HEK293 (cell line): Measurements from ENCODE around the gene EPHA6.

Experiments used
- CTCF ChIA-PET: fragments of 350-600 bp; formaldehyde crosslinking; extraction: SDS; loops from one replicate; lab custom pipeline; 2021; ENCODE audit warnings: antibody characterized with exemption; lab: Yijun Ruan, JAX
- POLR2A ChIA-PET: fragments of 300-600 bp; formaldehyde crosslinking; extraction: SDS; loops from one replicate; lab custom pipeline; 2020; ENCODE audit warnings: antibody characterized with exemption, inconsistent platforms; lab: Yijun Ruan, JAX
- H3K27ac ChIP-seq: fragments of 200-500 bp; sonication (Bioruptor generic); 2 replicates; pipeline ENCODE4 v1.5.1; 2014; ENCODE audit warnings: low read depth, low read length, control low read depth, inconsistent platforms; ENCODE audit errors: extremely low read depth
- H3K36me3 ChIP-seq, 2 experiments: fragments of 200-500 bp in 1 of 2; sonication (Bioruptor generic) in 1 of 2; 1 replicate in 1 of 2; 2 replicates in 1 of 2; pipeline ENCODE4 v1.5.1; 2014 to 2017; ENCODE audit warnings: inconsistent platforms in 2 of 2, low read length in 2 of 2; ENCODE audit not compliant: control insufficient read depth in 2 of 2, insufficient read depth in 1 of 2
- H3K4me1 ChIP-seq: fragments of 200-500 bp; sonication (Bioruptor generic); 2 replicates; pipeline ENCODE4 v1.5.1; 2014; ENCODE audit warnings: mild to moderate bottlenecking, low read length, inconsistent platforms; ENCODE audit not compliant: control insufficient read depth, insufficient read depth
- H3K4me3 ChIP-seq: 2 replicates; pipeline ENCODE4 v1.5.1; 2011; ENCODE audit warnings: low read depth, mild to moderate bottlenecking, control low read depth, low read length, moderate library complexity
- H3K9me3 ChIP-seq: fragments of 200-500 bp; sonication (Bioruptor generic); 2 replicates; pipeline ENCODE4 v1.5.1; 2014; ENCODE audit warnings: low read depth, low read length, inconsistent platforms; ENCODE audit not compliant: control insufficient read depth, insufficient read depth
- EGR2 ChIP-seq: fragments of 450-650 bp; formaldehyde crosslinking; IDR thresholded peaks from 2 replicates; pipeline ENCODE4 v1.5.1; 2016; ENCODE audit warnings: low read depth, missing biosample characterization, missing genetic modification characterization
- REPIN1 ChIP-seq: fragments of 450-650 bp; formaldehyde crosslinking; IDR thresholded peaks from 2 replicates; pipeline ENCODE4 v1.5.1; 2017; ENCODE audit warnings: missing biosample characterization, missing genetic modification characterization, low read depth
- SETDB1 ChIP-seq: IDR thresholded peaks from one replicate; pipeline ENCODE4 v1.6.1; 2017; ENCODE audit warnings: mild to moderate bottlenecking, low read length, moderate library complexity, mixed read lengths; ENCODE audit not compliant: insufficient read length
- TRIM28 ChIP-seq: IDR thresholded peaks from 2 replicates; pipeline ENCODE4 v1.6.1; 2011; ENCODE audit warnings: low read length, control low read depth, borderline replicate concordance
- ZBTB1 ChIP-seq: fragments of 450-650 bp; formaldehyde crosslinking; IDR thresholded peaks from 2 replicates; pipeline ENCODE4 v1.5.1; 2016; ENCODE audit warnings: missing biosample characterization, missing genetic modification characterization
- ZFHX2 ChIP-seq: fragments of 450-650 bp; formaldehyde crosslinking; conservative IDR thresholded peaks from 2 replicates; pipeline ENCODE4 v1.5.1; 2016; ENCODE audit warnings: missing biosample characterization, missing genetic modification characterization
- ZIC2 ChIP-seq: fragments of 450-650 bp; formaldehyde crosslinking; IDR thresholded peaks from 2 replicates; pipeline ENCODE4 v1.5.1; 2016; ENCODE audit warnings: missing biosample characterization, missing genetic modification characterization
- ZNF10 ChIP-seq: fragments of 450-650 bp; formaldehyde crosslinking; IDR thresholded peaks from 2 replicates; pipeline ENCODE4 v1.5.1; 2017; ENCODE audit warnings: missing biosample characterization, missing genetic modification characterization
- ZNF140 ChIP-seq: fragments of 450-650 bp; formaldehyde crosslinking; IDR thresholded peaks from 2 replicates; pipeline ENCODE4 v1.5.1; 2016; ENCODE audit warnings: missing biosample characterization, missing genetic modification characterization
- ZNF174 ChIP-seq: fragments of 450-650 bp; formaldehyde crosslinking; IDR thresholded peaks from 2 replicates; pipeline ENCODE4 v1.5.0; 2017; ENCODE audit warnings: missing biosample characterization, mild to moderate bottlenecking, missing genetic modification characterization
- ZNF202 ChIP-seq: fragments of 450-650 bp; formaldehyde crosslinking; IDR thresholded peaks from 2 replicates; pipeline ENCODE4 v1.5.1; 2016; ENCODE audit warnings: missing biosample characterization, missing genetic modification characterization, borderline replicate concordance
- ZNF23 ChIP-seq: fragments of 450-650 bp; formaldehyde crosslinking; IDR thresholded peaks from 2 replicates; pipeline ENCODE4 v1.5.1; 2016; ENCODE audit warnings: missing biosample characterization, missing genetic modification characterization, borderline replicate concordance
- ZNF24 ChIP-seq: fragments of 450-650 bp; formaldehyde crosslinking; IDR thresholded peaks from 2 replicates; pipeline ENCODE4 v1.5.1; 2016; ENCODE audit warnings: missing biosample characterization, missing genetic modification characterization
- ZNF248 ChIP-seq: fragments of 450-650 bp; formaldehyde crosslinking; IDR thresholded peaks from 2 replicates; pipeline ENCODE4 v1.5.1; 2017; ENCODE audit warnings: missing biosample characterization, missing genetic modification characterization
- ZNF302 ChIP-seq: fragments of 450-650 bp; formaldehyde crosslinking; IDR thresholded peaks from 2 replicates; pipeline ENCODE4 v1.5.1; 2016; ENCODE audit warnings: missing biosample characterization, missing genetic modification characterization, low read depth
- ZNF341 ChIP-seq: fragments of 450-650 bp; formaldehyde crosslinking; IDR thresholded peaks from 2 replicates; pipeline ENCODE4; 2016; ENCODE audit warnings: low read depth, missing biosample characterization, missing genetic modification characterization
- ZNF366 ChIP-seq: fragments of 450-650 bp; formaldehyde crosslinking; conservative IDR thresholded peaks from 2 replicates; pipeline ENCODE4 v1.5.1; 2016; ENCODE audit warnings: missing biosample characterization, missing genetic modification characterization
- ZNF521 ChIP-seq: fragments of 450-650 bp; formaldehyde crosslinking; IDR thresholded peaks from 2 replicates; pipeline ENCODE4 v1.5.1; 2017; ENCODE audit warnings: missing biosample characterization, mild to moderate bottlenecking, missing genetic modification characterization
- ZNF544 ChIP-seq: fragments of 450-650 bp; formaldehyde crosslinking; IDR thresholded peaks from 2 replicates; pipeline ENCODE4 v1.5.0; 2017; ENCODE audit warnings: missing biosample characterization, missing genetic modification characterization
- ZNF596 ChIP-seq: fragments of 450-650 bp; IDR thresholded peaks from 2 replicates; pipeline ENCODE4 v1.5.0; 2018; ENCODE audit warnings: missing biosample characterization, mild to moderate bottlenecking, missing genetic modification characterization, moderate library complexity
- ZSCAN16 ChIP-seq: fragments of 450-650 bp; formaldehyde crosslinking; IDR thresholded peaks from 2 replicates; pipeline ENCODE4 v1.5.1; 2016; ENCODE audit warnings: missing biosample characterization, missing genetic modification characterization
- ZSCAN30 ChIP-seq: fragments of 450-650 bp; IDR thresholded peaks from 2 replicates; pipeline ENCODE4 v1.5.1; 2018; ENCODE audit warnings: missing biosample characterization, mild to moderate bottlenecking, missing genetic modification characterization, moderate library complexity
- TF ChIP-seq, protein P1 (sequence below): fragments of 450-650 bp; formaldehyde crosslinking; IDR thresholded peaks from 2 replicates; pipeline ENCODE4 v1.5.1; 2016; ENCODE audit warnings: missing biosample characterization, missing genetic modification characterization
- TF ChIP-seq, protein P2 (sequence below): fragments of 450-650 bp; formaldehyde crosslinking; IDR thresholded peaks from 2 replicates; pipeline ENCODE4 v1.5.1; 2016; ENCODE audit warnings: missing biosample characterization, missing genetic modification characterization
- TF ChIP-seq, protein P3 (sequence below): fragments of 450-650 bp; formaldehyde crosslinking; IDR thresholded peaks from 2 replicates; pipeline ENCODE4 v1.5.1; 2016; ENCODE audit warnings: missing biosample characterization, missing genetic modification characterization
- TF ChIP-seq, protein P4 (sequence below): fragments of 450-650 bp; formaldehyde crosslinking; IDR thresholded peaks from 2 replicates; pipeline ENCODE4 v1.5.1; 2016; ENCODE audit warnings: missing biosample characterization, missing genetic modification characterization
- TF ChIP-seq, protein P5 (sequence below): fragments of 450-650 bp; formaldehyde crosslinking; IDR thresholded peaks from 2 replicates; pipeline ENCODE4 v1.5.1; 2016; ENCODE audit warnings: missing biosample characterization, missing genetic modification characterization

EPHA6 gene

DNA sequence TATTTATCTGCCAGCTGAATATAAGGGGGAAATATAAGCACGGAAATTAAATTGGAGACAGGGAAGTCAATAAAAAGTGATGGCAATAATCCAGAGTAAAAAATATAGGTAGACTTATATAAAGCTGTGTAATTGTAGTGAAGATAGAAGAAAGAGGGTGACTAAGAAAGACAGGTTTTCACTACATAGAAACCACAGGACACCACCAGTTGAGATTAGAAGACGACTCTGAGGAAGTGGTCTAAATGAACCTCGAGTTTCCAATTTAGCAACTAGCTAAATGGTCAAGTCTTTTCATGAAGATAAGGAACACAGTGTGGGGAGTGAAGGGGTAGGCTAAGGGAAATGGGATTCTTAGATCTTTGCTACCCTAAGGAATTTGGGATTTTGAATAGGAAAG, 761.3 kb downstream of the EPHA6 start:
- H3K27ac ChIP-seq: no peak overlapping the region
- H3K4me1 ChIP-seq: no peaks in the 10 kb centered on the region
- H3K9me3 ChIP-seq: no peaks in the 10 kb centered on the region
- POLR2A ChIA-PET: no interaction called here
- H3K4me3 ChIP-seq: no peak overlapping the region
- no peak for TF ChIP-seq ZNF248 (tag by site-specific recombination)
- TF ChIP-seq ZSCAN16 (tag by site-specific recombination): no peak
- no peak for TF ChIP-seq ZNF302 (tag by site-specific recombination)
- TF ChIP-seq REPIN1 (tag by site-specific recombination): no peak
- no peak for TF ChIP-seq ZNF10 (tag by site-specific recombination)
- no peak for TF ChIP-seq ZIC2 (tag by site-specific recombination)
- no peak for TF ChIP-seq ZFHX2 (tag by site-specific recombination)
- TF ChIP-seq, protein P1, sequence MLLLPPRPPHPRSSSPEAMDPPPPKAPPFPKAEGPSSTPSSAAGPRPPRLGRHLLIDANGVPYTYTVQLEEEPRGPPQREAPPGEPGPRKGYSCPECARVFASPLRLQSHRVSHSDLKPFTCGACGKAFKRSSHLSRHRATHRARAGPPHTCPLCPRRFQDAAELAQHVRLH (tag by site-specific recombination): no peak
- TF ChIP-seq ZBTB1 (tag by site-specific recombination): no peak
- no peak for TF ChIP-seq ZNF521 (tag by site-specific recombination)
- TF ChIP-seq ZNF366 (tag by site-specific recombination): no peak
- no peak for TF ChIP-seq EGR2 (tag by site-specific recombination)
- no peak for TF ChIP-seq ZNF544 (tag by site-specific recombination)
- TF ChIP-seq ZNF24 (tag by site-specific recombination): no peak
- TF ChIP-seq, protein P2, sequence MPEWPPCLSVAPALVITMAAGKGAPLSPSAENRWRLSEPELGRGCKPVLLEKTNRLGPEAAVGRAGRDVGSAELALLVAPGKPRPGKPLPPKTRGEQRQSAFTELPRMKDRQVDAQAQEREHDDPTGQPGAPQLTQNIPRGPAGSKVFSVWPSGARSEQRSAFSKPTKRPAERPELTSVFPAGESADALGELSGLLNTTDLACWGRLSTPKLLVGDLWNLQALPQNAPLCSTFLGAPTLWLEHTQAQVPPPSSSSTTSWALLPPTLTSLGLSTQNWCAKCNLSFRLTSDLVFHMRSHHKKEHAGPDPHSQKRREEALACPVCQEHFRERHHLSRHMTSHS (tag by site-specific recombination): no peak
- no peak for TF ChIP-seq ZNF341 (tag by site-specific recombination)
- TF ChIP-seq, protein P3, sequence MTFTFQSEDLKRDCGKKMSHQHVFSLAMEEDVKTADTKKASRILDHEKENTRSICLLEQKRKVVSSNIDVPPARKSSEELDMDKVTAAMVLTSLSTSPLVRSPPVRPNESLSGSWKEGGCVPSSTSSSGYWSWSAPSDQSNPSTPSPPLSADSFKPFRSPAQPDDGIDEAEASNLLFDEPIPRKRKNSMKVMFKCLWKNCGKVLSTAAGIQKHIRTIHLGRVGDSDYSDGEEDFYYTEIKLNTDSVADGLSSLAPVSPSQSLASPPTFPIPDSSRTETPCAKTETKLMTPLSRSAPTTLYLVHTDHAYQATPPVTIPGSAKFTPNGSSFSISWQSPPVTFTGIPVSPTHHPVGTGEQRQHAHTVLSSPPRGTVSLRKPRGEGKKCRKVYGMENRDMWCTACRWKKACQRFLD (tag by site-specific recombination): no peak
- TF ChIP-seq, all 188 proteins: peak for 0
- H3K36me3 ChIP-seq: no peaks in the 10 kb centered on the region
- CTCF ChIA-PET: no interaction called here

DNA sequence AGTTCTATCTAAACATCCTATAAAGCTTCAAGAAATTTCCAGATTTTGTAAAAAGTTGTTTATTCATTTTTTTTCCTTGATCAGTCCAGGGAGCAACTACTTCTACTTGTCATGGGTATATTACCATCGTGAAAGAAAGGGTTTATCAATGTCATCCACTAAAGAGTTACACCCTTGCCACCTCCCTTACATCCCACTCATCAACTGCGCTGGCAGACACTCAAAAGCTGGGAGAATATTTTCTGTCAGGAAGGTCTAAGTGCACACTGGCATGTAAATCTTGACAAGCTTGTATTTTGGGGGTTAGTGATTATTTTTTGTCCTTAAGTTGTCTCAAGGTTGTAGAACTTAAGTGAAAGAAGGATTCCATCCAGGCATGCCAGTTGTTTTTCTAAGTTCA, 761.8 kb downstream of the EPHA6 start:
- Histone ChIP-seq H3K27ac (no peak overlapping the region), H3K4me1 (no peaks in the 10 kb centered on the region), H3K4me3 (no peak overlapping the region), H3K36me3 (no peaks in the 10 kb centered on the region), H3K9me3 (no peaks in the 10 kb centered on the region)
- ChIA-PET POLR2A (no interaction called here), CTCF (no interaction called here)
- TF ChIP-seq ZNF23 (no peak), ZNF544 (tag by site-specific recombination) (no peak), SETDB1 (no peak), ZNF140 (no peak), ZNF202 (tag by site-specific recombination) (no peak), ZSCAN16 (tag by site-specific recombination) (no peak), ZNF174 (no peak), ZSCAN30 (tag by site-specific recombination) (no peak), ZNF596 (tag by site-specific recombination) (no peak), ZNF366 (tag by site-specific recombination) (no peak), TRIM28 (no peak)
- TF ChIP-seq, protein P4, sequence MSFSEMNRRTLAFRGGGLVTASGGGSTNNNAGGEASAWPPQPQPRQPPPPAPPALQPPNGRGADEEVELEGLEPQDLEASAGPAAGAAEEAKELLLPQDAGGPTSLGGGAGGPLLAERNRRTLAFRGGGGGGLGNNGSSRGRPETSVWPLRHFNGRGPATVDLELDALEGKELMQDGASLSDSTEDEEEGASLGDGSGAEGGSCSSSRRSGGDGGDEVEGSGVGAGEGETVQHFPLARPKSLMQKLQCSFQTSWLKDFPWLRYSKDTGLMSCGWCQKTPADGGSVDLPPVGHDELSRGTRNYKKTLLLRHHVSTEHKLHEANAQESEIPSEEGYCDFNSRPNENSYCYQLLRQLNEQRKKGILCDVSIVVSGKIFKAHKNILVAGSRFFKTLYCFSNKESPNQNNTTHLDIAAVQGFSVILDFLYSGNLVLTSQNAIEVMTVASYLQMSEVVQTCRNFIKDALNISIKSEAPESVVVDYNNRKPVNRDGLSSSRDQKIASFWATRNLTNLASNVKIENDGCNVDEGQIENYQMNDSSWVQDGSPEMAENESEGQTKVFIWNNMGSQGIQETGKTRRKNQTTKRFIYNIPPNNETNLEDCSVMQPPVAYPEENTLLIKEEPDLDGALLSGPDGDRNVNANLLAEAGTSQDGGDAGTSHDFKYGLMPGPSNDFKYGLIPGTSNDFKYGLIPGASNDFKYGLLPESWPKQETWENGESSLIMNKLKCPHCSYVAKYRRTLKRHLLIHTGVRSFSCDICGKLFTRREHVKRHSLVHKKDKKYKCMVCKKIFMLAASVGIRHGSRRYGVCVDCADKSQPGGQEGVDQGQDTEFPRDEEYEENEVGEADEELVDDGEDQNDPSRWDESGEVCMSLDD (tag by site-specific recombination): no peak
- TF ChIP-seq, protein P5, sequence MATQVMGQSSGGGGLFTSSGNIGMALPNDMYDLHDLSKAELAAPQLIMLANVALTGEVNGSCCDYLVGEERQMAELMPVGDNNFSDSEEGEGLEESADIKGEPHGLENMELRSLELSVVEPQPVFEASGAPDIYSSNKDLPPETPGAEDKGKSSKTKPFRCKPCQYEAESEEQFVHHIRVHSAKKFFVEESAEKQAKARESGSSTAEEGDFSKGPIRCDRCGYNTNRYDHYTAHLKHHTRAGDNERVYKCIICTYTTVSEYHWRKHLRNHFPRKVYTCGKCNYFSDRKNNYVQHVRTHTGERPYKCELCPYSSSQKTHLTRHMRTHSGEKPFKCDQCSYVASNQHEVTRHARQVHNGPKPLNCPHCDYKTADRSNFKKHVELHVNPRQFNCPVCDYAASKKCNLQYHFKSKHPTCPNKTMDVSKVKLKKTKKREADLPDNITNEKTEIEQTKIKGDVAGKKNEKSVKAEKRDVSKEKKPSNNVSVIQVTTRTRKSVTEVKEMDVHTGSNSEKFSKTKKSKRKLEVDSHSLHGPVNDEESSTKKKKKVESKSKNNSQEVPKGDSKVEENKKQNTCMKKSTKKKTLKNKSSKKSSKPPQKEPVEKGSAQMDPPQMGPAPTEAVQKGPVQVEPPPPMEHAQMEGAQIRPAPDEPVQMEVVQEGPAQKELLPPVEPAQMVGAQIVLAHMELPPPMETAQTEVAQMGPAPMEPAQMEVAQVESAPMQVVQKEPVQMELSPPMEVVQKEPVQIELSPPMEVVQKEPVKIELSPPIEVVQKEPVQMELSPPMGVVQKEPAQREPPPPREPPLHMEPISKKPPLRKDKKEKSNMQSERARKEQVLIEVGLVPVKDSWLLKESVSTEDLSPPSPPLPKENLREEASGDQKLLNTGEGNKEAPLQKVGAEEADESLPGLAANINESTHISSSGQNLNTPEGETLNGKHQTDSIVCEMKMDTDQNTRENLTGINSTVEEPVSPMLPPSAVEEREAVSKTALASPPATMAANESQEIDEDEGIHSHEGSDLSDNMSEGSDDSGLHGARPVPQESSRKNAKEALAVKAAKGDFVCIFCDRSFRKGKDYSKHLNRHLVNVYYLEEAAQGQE (tag by site-specific recombination): no peak
